Measurements from ENCODE around the gene PPME1.
A peak's percentile ranks its signal among the peaks of the same experiment; 100 is the strongest.

PPME1 gene

GRCh38 chr11:74232311-74232950 is 61.3 kb downstream of the PPME1 start:
- DNase-seq, result no peak

GRCh38 chr11:74233683-74234082 is 62.6 kb downstream of the PPME1 start:
- DNase-seq, result no peak

GRCh38 chr11:74235121-74235520 is 64.0 kb downstream of the PPME1 start:
- DNase-seq, result no peak

GRCh38 chr11:74237541-74237940 is 66.5 kb downstream of the PPME1 start:
- no peak for DNase-seq

- DNase-seq, result no peak
Measured at GRCh38 chr11:74238243-74238642, 67.2 kb downstream of the PPME1 start.

GRCh38 chr11:74248469-74248868 is 77.4 kb downstream of the PPME1 start:
- no peak for DNase-seq

GRCh38 chr11:74249496-74249895 is 78.4 kb downstream of the PPME1 start:
- no peak for DNase-seq

GRCh38 chr11:74253361-74253760 is 82.3 kb downstream of the PPME1 start:
- no peak for DNase-seq

GRCh38 chr11:74255741-74256375 is 84.8 kb downstream of the PPME1 start:
- peak; percentile 5 to 12 for DNase-seq

GRCh38 chr11:74256378-74257133 is 85.5 kb downstream of the PPME1 start:
- no peak for DNase-seq

- DNase-seq, result no peak
Measured at GRCh38 chr11:74257959-74258553, 87.0 kb downstream of the PPME1 start.

GRCh38 chr11:74262725-74263124 is 91.6 kb downstream of the PPME1 start:
- DNase-seq, result no peak

GRCh38 chr11:74265256-74265655 is 94.2 kb downstream of the PPME1 start:
- DNase-seq, result no peak

GRCh38 chr11:74267014-74267413 is 95.9 kb downstream of the PPME1 start:
- no peak for DNase-seq

- no peak for DNase-seq
Measured at GRCh38 chr11:74268456-74268855, 97.4 kb downstream of the PPME1 start.

- DNase-seq, result no peak
Measured at GRCh38 chr11:74269161-74269811, 98.2 kb downstream of the PPME1 start.

- no peak for DNase-seq
Measured at GRCh38 chr11:74272276-74272675, 101.2 kb downstream of the PPME1 start.

GRCh38 chr11:74276581-74276980 is 105.5 kb downstream of the PPME1 start:
- DNase-seq, result no peak

GRCh38 chr11:74278103-74278502 is 107.0 kb downstream of the PPME1 start:
- DNase-seq, result no peak

GRCh38 chr11:74278721-74279161 is 107.7 kb downstream of the PPME1 start:
- no peak for DNase-seq

GRCh38 chr11:74279256-74279655 is 108.2 kb downstream of the PPME1 start:
- DNase-seq, result no peak

- DNase-seq, result no peak
Measured at GRCh38 chr11:74280494-74280893, 109.4 kb downstream of the PPME1 start.

GRCh38 chr11:74282421-74282820 is 111.3 kb downstream of the PPME1 start:
- no peak for DNase-seq

Data from NCI-H187 (cell line).